Panc1 (cell line): ENCODE results near the gene ZNHIT3.

Source experiments
- CTCF ChIP-seq: fragments of 450-650 bp; IDR thresholded peaks from 2 replicates; pipeline ENCODE4 v1.5.1; 2017; ENCODE audit warnings: mild to moderate bottlenecking
- POLR2AphosphoS5 ChIP-seq: IDR thresholded peaks from 2 replicates; pipeline ENCODE4 v1.6.1; 2012; ENCODE audit warnings: mild to moderate bottlenecking, low read depth, low read length, moderate library complexity
- REST ChIP-seq, 2 experiments: IDR thresholded peaks; 2 replicates each; pipeline ENCODE4 v1.6.1; 2011 to 2012; ENCODE audit warnings: low read depth in 2 of 2, control low read depth in 1 of 2, low read length in 1 of 2, mild to moderate bottlenecking in 1 of 2, moderate library complexity in 1 of 2; ENCODE audit not compliant: insufficient read depth in 1 of 2
- TCF7L2 ChIP-seq: IDR thresholded peaks from 2 replicates; pipeline ENCODE4 v1.6.1; 2011; ENCODE audit warnings: mild to moderate bottlenecking, low read depth, low read length, inconsistent platforms

- no peak for TF ChIP-seq REST (IDR thresholded peaks at IDR 0.05; ENCODE audit: insufficient read depth in 1 of 2, low read depth in 2 of 2, low read length in 1 of 2)
- TF ChIP-seq CTCF: no peak
- TF ChIP-seq TCF7L2: no peak
- no peak for TF ChIP-seq POLR2AphosphoS5
Measured at GRCh38 chr17:36544044-36544306, 57.5 kb downstream of the ZNHIT3 start.
